ENCODE data around the gene CD40. TPM values are rescaled to one million over a fixed set of nuclear protein-coding genes. Genes with fewer than 3 reads are reported as not detected.

Gene CD40
- polyA plus RNA-seq, 1 of the 3 experiments (the other 2 are of a cell fraction), result not detected

DNA sequence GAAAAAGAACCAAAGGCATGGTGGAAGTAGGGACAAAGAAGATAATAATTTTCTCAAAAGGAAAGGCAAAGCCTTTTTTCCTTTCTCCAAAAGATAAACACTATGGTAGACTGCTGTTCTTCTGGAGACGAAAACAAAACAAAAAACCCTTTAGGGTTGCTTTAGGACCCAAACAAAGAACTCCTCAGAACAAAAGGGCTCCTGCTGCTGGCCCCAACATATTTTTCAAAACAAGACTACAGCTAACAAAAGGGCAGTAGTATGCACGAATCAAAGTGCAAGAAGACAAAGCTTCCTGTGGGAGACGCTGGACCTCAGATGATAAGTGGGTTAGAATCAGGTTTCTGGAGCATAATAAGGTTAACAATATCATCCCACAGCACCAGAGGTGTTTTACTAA lies 44.1 kb upstream of the CD40 start:
- TF ChIP-seq TCF12 (IDR thresholded peaks at IDR 0.05) (no peak), RCOR1 (IDR thresholded peaks at IDR 0.05; ENCODE audit: low read length) (no peak), RAD21 (IDR thresholded peaks at IDR 0.05; ENCODE audit: low read length) (no peak), FOSL2 (IDR thresholded peaks at IDR 0.05; ENCODE audit: borderline replicate concordance, low read depth) (no peak), CHD2 (IDR thresholded peaks at IDR 0.05; ENCODE audit: low read length, partially characterized antibody) (no peak), GATA2 (CRISPR knock-in tag; IDR thresholded peaks at IDR 0.05) (no peak), JUND (IDR thresholded peaks at IDR 0.05) (no peak), SMC3 (IDR thresholded peaks at IDR 0.05; ENCODE audit: low read depth, low read length) (no peak), RXRA (IDR thresholded peaks at IDR 0.05; ENCODE audit: borderline replicate concordance, low read depth) (no peak), EZH2phosphoT487 (IDR thresholded peaks at IDR 0.05; ENCODE audit: borderline replicate concordance, low read depth) (no peak)
- TF ChIP-seq, protein P1, sequence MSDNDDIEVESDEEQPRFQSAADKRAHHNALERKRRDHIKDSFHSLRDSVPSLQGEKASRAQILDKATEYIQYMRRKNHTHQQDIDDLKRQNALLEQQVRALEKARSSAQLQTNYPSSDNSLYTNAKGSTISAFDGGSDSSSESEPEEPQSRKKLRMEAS (IDR thresholded peaks at IDR 0.05; ENCODE audit: low read depth), result no peak
- POLR2A ChIA-PET, result no interaction called here
- H2AFZ ChIP-seq (ENCODE audit: low read depth), result no peak overlapping the region

DNA sequence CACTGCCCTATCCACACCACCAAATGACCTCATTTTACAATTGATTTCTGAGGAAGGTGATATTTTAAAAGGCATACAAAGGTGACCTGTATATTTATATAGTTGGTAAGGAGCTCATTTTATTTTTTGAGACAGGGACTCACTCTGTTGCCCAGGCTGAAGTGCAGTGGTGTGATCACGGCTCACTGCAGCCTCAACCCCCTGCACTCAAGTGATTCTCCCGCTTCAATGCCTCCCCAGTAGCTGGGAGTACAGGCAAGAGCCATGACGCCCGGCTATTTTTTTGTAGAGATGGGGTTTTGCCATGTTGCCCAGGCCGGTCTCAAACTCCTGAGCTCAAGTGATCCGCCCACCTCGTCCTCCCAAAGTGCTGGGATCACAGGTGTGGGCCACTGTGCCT lies 41.3 kb upstream of the CD40 start:
- H3K27me3 ChIP-seq (ENCODE audit: insufficient read depth), result no peaks in the 10 kb centered on the region
- H2AFZ ChIP-seq (ENCODE audit: low read depth), result no peak overlapping the region
- ChIA-PET CTCF (interaction anchor here (1.0 to 1.9 kb wide), 2 partner anchors 89 to 231 kb away, joined by 3 to 6 read pairs; no protein-coding TSS in a partner anchor), POLR2A (no interaction called here)
- peaks cover 35 to 62% of the 10 kb centered on the region in 2 experiments for H3K36me3 ChIP-seq (replicated peaks in 1 of 2; ENCODE audit: control insufficient read depth in 1 of 2, insufficient read depth in 2 of 2, low read length in 1 of 2)
- no peaks in the 10 kb centered on the region for H3K9me3 ChIP-seq
- H4K20me1 ChIP-seq (ENCODE audit: insufficient read depth), result peaks cover 87% of the 10 kb centered on the region
- no peak overlapping the region for H3K27ac ChIP-seq (ENCODE audit: low read depth in 2 of 2, low read length in 1 of 2)
- no peaks in the 10 kb centered on the region for H3K9me2 ChIP-seq
- WGBS (ENCODE audit: low lambda C conversion rate), result 97% methylated on average over 7 of the region's 7 CpGs
- no peak overlapping the region for H3K4me3 ChIP-seq (ENCODE audit: low read depth in 2 of 2, low read length in 1 of 2)
- peaks cover 80% of the 10 kb centered on the region for H3K79me2 ChIP-seq (ENCODE audit: insufficient read depth)
- no peak overlapping the region for H3K9ac ChIP-seq
- no peaks in the 10 kb centered on the region; a peak in 1 of 4 replicates for H3K4me1 ChIP-seq (ENCODE audit: control insufficient read depth in 1 of 2, insufficient read depth in 2 of 2, low read depth in 1 of 2, low read length in 1 of 2)
- H3F3A ChIP-seq (replicated peaks; ENCODE audit: insufficient read depth), result no peaks in the 10 kb centered on the region
- TF ChIP-seq YY1 (IDR thresholded peaks at IDR 0.05; ENCODE audit: low read depth) (no peak), MEF2A (IDR thresholded peaks at IDR 0.05; ENCODE audit: borderline replicate concordance, low read depth) (no peak), CHD2 (IDR thresholded peaks at IDR 0.05; ENCODE audit: low read length, partially characterized antibody) (no peak), FOXJ3 (CRISPR knock-in tag; IDR thresholded peaks at IDR 0.05) (no peak), TEAD4 (IDR thresholded peaks at IDR 0.05; ENCODE audit: borderline replicate concordance, insufficient read depth) (no peak), SMC3 (IDR thresholded peaks at IDR 0.05; ENCODE audit: low read depth, low read length) (no peak), FOSL2 (IDR thresholded peaks at IDR 0.05; ENCODE audit: borderline replicate concordance, low read depth) (no peak), FOXM1 (IDR thresholded peaks at IDR 0.05; ENCODE audit: low read depth) (no peak), GATA2 (CRISPR knock-in tag; IDR thresholded peaks at IDR 0.05) (no peak), RCOR1 (IDR thresholded peaks at IDR 0.05; ENCODE audit: low read length) (no peak), MXI1 (IDR thresholded peaks at IDR 0.05; ENCODE audit: low read depth, low read length) (no peak), TAF1 (IDR thresholded peaks at IDR 0.05; ENCODE audit: borderline replicate concordance, low read depth, low read length) (no peak), RXRA (IDR thresholded peaks at IDR 0.05; ENCODE audit: borderline replicate concordance, low read depth) (no peak), NRF1 (IDR thresholded peaks at IDR 0.05; ENCODE audit: low read depth, low read length) (no peak), JUND (IDR thresholded peaks at IDR 0.05) (no peak), RFX5 (IDR thresholded peaks at IDR 0.05; ENCODE audit: low read length) (no peak)
- no peak for DNase-seq
- no peak overlapping the region for H3K4me2 ChIP-seq

More for the DNA sequence above, 44.1 kb upstream of the CD40 start:
- H3F3A ChIP-seq (replicated peaks; ENCODE audit: insufficient read depth), result no peaks in the 10 kb centered on the region
- no peak overlapping the region for H3K9ac ChIP-seq
- 94% methylated on average over 3 of the region's 3 CpGs for WGBS (ENCODE audit: low lambda C conversion rate)
- CTCF ChIA-PET, result no interaction called here
- H3K4me1 ChIP-seq (ENCODE audit: control insufficient read depth in 1 of 2, insufficient read depth in 2 of 2, low read depth in 1 of 2, low read length in 1 of 2), result 0 out of 4 replicates have a peak, but pooled peaks cover 0 to 7% of the 10 kb centered on the region in 2 experiments
- peaks cover 36 to 60% of the 10 kb centered on the region in 2 experiments for H3K36me3 ChIP-seq (replicated peaks in 1 of 2; ENCODE audit: control insufficient read depth in 1 of 2, insufficient read depth in 2 of 2, low read length in 1 of 2)
- H3K27ac ChIP-seq (ENCODE audit: low read depth in 2 of 2, low read length in 1 of 2), result no peak overlapping the region
- H3K27me3 ChIP-seq (ENCODE audit: insufficient read depth), result no peaks in the 10 kb centered on the region
- H3K79me2 ChIP-seq (ENCODE audit: insufficient read depth), result peaks cover 66% of the 10 kb centered on the region
- H3K9me3 ChIP-seq, result no peaks in the 10 kb centered on the region
- no peaks in the 10 kb centered on the region for H3K9me2 ChIP-seq
- no peak overlapping the region for H3K4me2 ChIP-seq
- peaks cover 79% of the 10 kb centered on the region for H4K20me1 ChIP-seq (ENCODE audit: insufficient read depth)
- no peak overlapping the region for H3K4me3 ChIP-seq (ENCODE audit: low read depth in 2 of 2, low read length in 1 of 2)
- no peak for DNase-seq
